GM13976 (cell line): ENCODE measurements around the gene ZNF672.

ENCODE experiments used
- DNase-seq: peaks from one replicate; pipeline ENCODE4 v3.0.0; 2012; ENCODE audit warnings: low spot score
- CTCF ChIP-seq: IDR thresholded peaks from 2 replicates; pipeline ENCODE4 v1.5.1; 2012; ENCODE audit warnings: borderline replicate concordance, mild to moderate bottlenecking; ENCODE audit not compliant: insufficient read depth; ENCODE audit errors: extremely low read depth, missing control alignments, control extremely low read depth
- in situ Hi-C: fragments of 300-500 bp; cut with MboI; formaldehyde crosslinking; loops from one replicate; pipeline ENCODE4 v1.12.0; 2022; ENCODE audit warnings: low sequenced_read_pairs, mixed read lengths, inconsistent platforms; ENCODE audit not compliant: unreplicated experiment

The ZNF672 gene

DNA sequence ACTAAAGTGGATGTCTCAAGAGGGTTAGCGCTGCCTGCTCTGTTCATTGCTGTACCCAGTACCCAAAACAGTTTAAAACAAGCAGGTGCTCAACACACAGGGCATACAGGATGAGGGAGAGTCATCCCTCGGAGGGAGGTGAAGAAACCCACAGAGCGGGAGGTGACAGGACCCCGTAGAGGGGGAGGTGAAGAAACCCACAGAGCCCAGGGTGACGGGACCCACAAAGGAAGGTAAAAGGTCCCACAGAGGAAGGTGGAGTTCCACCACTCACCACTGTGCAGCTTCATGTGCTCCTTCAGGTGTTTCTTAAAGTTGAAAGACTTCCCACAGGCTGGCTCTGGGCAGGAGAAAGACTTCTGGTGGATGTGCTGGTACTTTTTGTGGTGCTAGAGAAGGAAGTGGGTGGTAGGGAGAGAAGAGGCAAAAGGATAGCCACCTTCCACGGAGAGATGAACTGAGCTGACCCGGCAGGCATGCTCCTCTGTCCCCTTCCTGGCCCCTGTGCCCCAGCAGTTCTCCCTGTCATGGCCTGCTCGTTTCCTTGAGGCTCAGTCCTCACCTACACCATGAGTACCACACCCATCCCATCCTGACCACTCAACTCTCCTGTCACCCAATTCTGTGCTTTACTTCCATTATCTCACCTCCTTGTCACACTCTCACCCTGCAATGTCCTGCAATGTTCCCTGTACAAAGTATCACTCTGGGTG, 15.8 kb downstream of the ZNF672 start:
- TF ChIP-seq CTCF = no peak
- in situ Hi-C loops = no loop called here
- DNase-seq = no peak

DNA sequence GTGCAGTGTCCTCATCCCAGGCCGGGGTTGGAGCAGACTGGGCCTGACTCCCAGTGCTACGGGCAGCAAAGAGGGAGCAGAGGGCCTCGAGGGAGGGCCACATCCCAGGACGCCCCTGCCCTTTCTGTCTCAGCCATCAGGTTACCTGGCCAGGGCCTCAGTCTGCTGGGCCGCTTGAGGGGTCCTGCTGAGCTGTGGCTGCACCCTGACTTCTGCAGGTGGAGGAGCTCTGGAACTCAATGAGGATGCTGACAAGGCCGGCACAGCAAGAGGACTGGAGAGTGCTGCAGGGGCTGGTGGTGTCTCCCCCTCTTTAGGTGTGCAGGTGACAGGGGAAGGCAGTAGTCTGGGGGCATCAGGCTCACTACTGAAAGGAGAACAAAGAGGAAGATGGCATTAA, 17.6 kb downstream of the ZNF672 start:
- no peak for DNase-seq
- in situ Hi-C loops = no loop called here
- no peak for TF ChIP-seq CTCF

DNA sequence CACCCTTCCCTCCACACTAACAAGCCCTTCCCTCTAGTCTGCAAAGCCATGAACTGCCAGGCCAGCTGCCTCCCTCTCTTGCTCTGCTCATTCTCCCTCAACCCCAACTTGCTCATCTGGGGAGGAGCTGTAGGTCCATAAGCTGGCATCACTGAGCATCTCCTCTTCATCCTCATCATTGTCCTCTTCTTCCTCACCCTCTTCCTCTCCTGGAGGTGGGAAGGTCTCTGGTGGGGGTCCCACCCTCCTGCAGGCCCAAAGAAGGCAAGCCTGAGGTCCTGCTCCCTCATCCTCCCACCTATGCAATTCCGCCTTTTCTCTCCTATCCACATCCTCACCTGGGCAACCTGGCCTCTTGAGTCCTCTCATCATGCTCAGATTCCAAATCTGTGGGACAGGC, 18.2 kb downstream of the ZNF672 start:
- in situ Hi-C loops = no loop called here
- DNase-seq = no peak
- no peak for TF ChIP-seq CTCF

DNA sequence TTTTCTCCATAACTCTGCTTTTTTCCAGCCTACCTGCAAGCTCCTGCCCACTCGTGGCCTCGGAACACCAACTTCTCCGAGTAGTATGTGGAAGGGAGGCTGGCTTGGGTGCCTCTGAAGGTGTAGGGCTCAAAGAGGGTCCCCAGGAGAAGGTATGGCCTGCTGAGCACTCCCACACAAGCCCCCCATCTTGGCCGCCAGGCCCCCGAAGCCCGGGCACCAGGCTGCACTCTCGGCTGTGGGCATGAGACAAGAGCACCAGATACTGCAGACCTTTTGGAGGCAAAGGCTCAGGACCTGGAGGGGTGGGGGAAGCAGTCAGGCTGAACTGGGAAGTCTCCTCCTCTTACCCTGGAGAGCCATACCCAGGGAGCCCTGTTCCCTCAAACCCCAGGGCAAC, 19.2 kb downstream of the ZNF672 start:
- in situ Hi-C loops = no loop called here
- DNase-seq = no peak
- no peak for TF ChIP-seq CTCF

- in situ Hi-C loops = no loop called here
- no peak for TF ChIP-seq CTCF
- DNase-seq = no peak
Observed at GRCh38 chr1:248857749-248858095, 19.7 kb downstream of the ZNF672 start.

- TF ChIP-seq CTCF = peak; percentile 62
- DNase-seq = peak; percentile 83
- in situ Hi-C loops = no loop called here
Observed at GRCh38 chr1:248858096-248858890, 20.3 kb downstream of the ZNF672 start.
